H9 (cell line): ENCODE results near the gene NAGA. TPM values are rescaled to one million over a fixed set of nuclear protein-coding genes. Genes with fewer than 3 reads are reported as not detected.

Experiments used
- DNase-seq: peaks from one replicate; pipeline ENCODE4 v3.0.0-alpha.2; 2017
- H2AFZ ChIP-seq: one replicate; pipeline ENCODE4 v1.6.1; 2013; ENCODE audit warnings: mild to moderate bottlenecking, low read length, control low read depth, moderate library complexity
- H2AK5ac ChIP-seq: 2 replicates; pipeline ENCODE4 v1.6.1; 2013; ENCODE audit warnings: low read length, control low read depth, mixed read lengths; ENCODE audit not compliant: insufficient read length
- H2BK120ac ChIP-seq: one replicate; pipeline ENCODE4 v1.6.1; 2013; ENCODE audit warnings: low read depth, mild to moderate bottlenecking, low read length, control low read depth, inconsistent platforms; ENCODE audit not compliant: poor library complexity, severe bottlenecking
- H2BK12ac ChIP-seq: 2 replicates; pipeline ENCODE4 v1.6.1; 2013; ENCODE audit warnings: low read length, control low read depth, mixed read lengths, low read depth; ENCODE audit not compliant: insufficient read length
- H2BK15ac ChIP-seq: 2 replicates; pipeline ENCODE4 v1.6.1; 2013; ENCODE audit warnings: low read depth, low read length, control low read depth
- H2BK20ac ChIP-seq: one replicate; pipeline ENCODE4 v1.6.1; 2013; ENCODE audit warnings: low read depth, mild to moderate bottlenecking, low read length, control low read depth, inconsistent platforms; ENCODE audit not compliant: poor library complexity, severe bottlenecking
- H2BK5ac ChIP-seq: 2 replicates; pipeline ENCODE4 v1.6.1; 2013; ENCODE audit warnings: low read length, control low read depth, mixed read lengths; ENCODE audit not compliant: insufficient read length
- H3K14ac ChIP-seq: 2 replicates; pipeline ENCODE4 v1.6.1; 2013; ENCODE audit warnings: low read length, control low read depth; ENCODE audit not compliant: insufficient read depth
- H3K18ac ChIP-seq: 2 replicates; pipeline ENCODE4 v1.6.1; 2013; ENCODE audit warnings: low read depth, mild to moderate bottlenecking, mixed read lengths, low read length, control low read depth; ENCODE audit not compliant: insufficient read length
- H3K23ac ChIP-seq: 2 replicates; pipeline ENCODE4 v1.6.1; 2013; ENCODE audit warnings: low read length, control low read depth, mixed read lengths, low read depth; ENCODE audit not compliant: insufficient read length
- H3K23me2 ChIP-seq: 2 replicates; pipeline ENCODE4 v1.6.1; 2013; ENCODE audit warnings: low read depth, mild to moderate bottlenecking, mixed read lengths, low read length, control low read depth; ENCODE audit not compliant: insufficient read length, poor library complexity, severe bottlenecking
- H3K27ac ChIP-seq: 2 replicates; pipeline ENCODE4 v1.5.1; 2013; ENCODE audit warnings: low read length, control low read depth, mixed read lengths, low read depth; ENCODE audit not compliant: insufficient read length
- H3K27me3 ChIP-seq: 2 replicates; pipeline ENCODE4 v1.6.1; 2013; ENCODE audit warnings: low read length, control low read depth, inconsistent platforms; ENCODE audit not compliant: insufficient read depth
- H3K4ac ChIP-seq: 2 replicates; pipeline ENCODE4 v1.6.1; 2013; ENCODE audit warnings: low read depth, mild to moderate bottlenecking, control low read depth, inconsistent platforms, low read length, moderate library complexity
- H3K4me1 ChIP-seq: 2 replicates; pipeline ENCODE4 v1.6.1; 2013; ENCODE audit warnings: low read length, control low read depth, inconsistent platforms; ENCODE audit not compliant: insufficient read depth
- H3K4me2 ChIP-seq: 2 replicates; pipeline ENCODE4 v1.6.1; 2013; ENCODE audit warnings: low read length, control low read depth, mixed read lengths; ENCODE audit not compliant: insufficient read length, insufficient read depth
- H3K56ac ChIP-seq: 2 replicates; pipeline ENCODE4 v1.6.1; 2013; ENCODE audit warnings: low read depth, mild to moderate bottlenecking, mixed read lengths, low read length, control low read depth; ENCODE audit not compliant: insufficient read length
- H3K79me1 ChIP-seq: 2 replicates; pipeline ENCODE4 v1.6.1; 2013; ENCODE audit warnings: low read depth, mild to moderate bottlenecking, moderate library complexity, low read length, control low read depth, inconsistent platforms; ENCODE audit not compliant: insufficient read depth, poor library complexity, severe bottlenecking
- H3K79me2 ChIP-seq: 2 replicates; pipeline ENCODE4 v1.6.1; 2013; ENCODE audit warnings: low read length, control low read depth, inconsistent platforms; ENCODE audit not compliant: insufficient read depth
- H3K9ac ChIP-seq: 2 replicates; pipeline ENCODE4 v1.6.1; 2013; ENCODE audit warnings: low read length, control low read depth, mixed read lengths; ENCODE audit not compliant: insufficient read length; ENCODE audit errors: extremely low read depth
- H3K9me3 ChIP-seq: one replicate; pipeline ENCODE4 v1.6.1; 2013; ENCODE audit warnings: low read depth, low read length, inconsistent platforms; ENCODE audit not compliant: control insufficient read depth
- H3T11ph ChIP-seq: one replicate; pipeline ENCODE4 v1.6.1; 2013; ENCODE audit warnings: mild to moderate bottlenecking, low read length, control low read depth, inconsistent platforms
- H4K20me1 ChIP-seq: one replicate; pipeline ENCODE4 v1.6.1; 2013; ENCODE audit not compliant: control insufficient read depth, insufficient read length, insufficient read depth
- H4K5ac ChIP-seq: 2 replicates; pipeline ENCODE4 v1.6.1; 2013; ENCODE audit warnings: low read depth, mild to moderate bottlenecking, mixed read lengths, low read length, control low read depth; ENCODE audit not compliant: insufficient read length
- H4K8ac ChIP-seq: replicated peaks from 2 replicates; pipeline ENCODE4 v1.6.1; 2013; ENCODE audit warnings: low read length, control low read depth, mixed read lengths, low read depth; ENCODE audit not compliant: insufficient read length
- H4K91ac ChIP-seq: 2 replicates; pipeline ENCODE4 v1.6.1; 2013; ENCODE audit warnings: low read depth, mild to moderate bottlenecking, moderate library complexity, mixed read lengths, low read length, control low read depth; ENCODE audit not compliant: insufficient read length
- H3K27ac Mint-ChIP-seq, 3 experiments: 2 replicates in 2 of 3; 3 replicates in 1 of 3; pipeline ENCODE4 v1.8.0; 2020 to 2021; ENCODE audit warnings: mixed read lengths in 3 of 3, mild to moderate bottlenecking in 1 of 3, moderate library complexity in 1 of 3
- H3K27me3 Mint-ChIP-seq: 2 replicates; pipeline ENCODE4 v1.8.0; 2021; ENCODE audit warnings: low read depth, mild to moderate bottlenecking, moderate library complexity, mixed read lengths
- H3K36me3 Mint-ChIP-seq, 3 experiments: 2 replicates in 2 of 3; 3 replicates in 1 of 3; pipeline ENCODE4 v1.8.0; 2020 to 2021; ENCODE audit warnings: low read depth in 3 of 3, mixed read lengths in 3 of 3; ENCODE audit not compliant: insufficient read depth in 1 of 3
- H3K4me1 Mint-ChIP-seq, 2 experiments: 2 replicates each; pipeline ENCODE4 v1.8.0; 2020; ENCODE audit warnings: mixed read lengths in 2 of 2
- H3K4me3 Mint-ChIP-seq, 2 experiments: 2 replicates in 1 of 2; 3 replicates in 1 of 2; pipeline ENCODE4 v1.8.0; 2020 to 2021; ENCODE audit warnings: mild to moderate bottlenecking in 2 of 2, mixed read lengths in 2 of 2, moderate library complexity in 1 of 2
- H3K9me3 Mint-ChIP-seq, 2 experiments: 2 replicates in 1 of 2; 3 replicates in 1 of 2; pipeline ENCODE4 v1.8.0; 2020; ENCODE audit warnings: mild to moderate bottlenecking in 2 of 2, mixed read lengths in 2 of 2, moderate library complexity in 1 of 2
- CTCF ChIP-seq: fragments of 200-600 bp; sonication (generic); conservative IDR thresholded peaks from 3 replicates; pipeline ENCODE4 v1.8.0; 2021; ENCODE audit warnings: antibody characterized with exemption, mild to moderate bottlenecking
- WGBS: extraction: QIAGEN DNeasy Blood & Tissue Kit; methylation state at CpG from one replicate; pipeline ENCODE4 v1.1.7; 2013; ENCODE audit warnings: missing lambda C conversion rate, low lambda C conversion rate, mixed read lengths; ENCODE audit not compliant: insufficient read length; ENCODE audit errors: extremely low coverage; 5-methylcytosine and 5-hydroxymethylcytosine counted together
- total RNA-seq: library from RNA; stranded (reverse); gene quantifications from 2 replicates; pipeline ENCODE4 v1.2.1, GENCODE V29; 2021

Gene NAGA
- total RNA-seq, 1 experiment from 2014 or later: 16.1 TPM

GRCh38 chr22:42018224-42018623, 52.4 kb downstream of the NAGA start:
- H3K27me3 ChIP-seq: no peaks in the 10 kb centered on the region
- no peak overlapping the region for H3K4me2 ChIP-seq
- Mint-ChIP-seq H3K9me3 (no peaks in the 10 kb centered on the region), H3K4me3 (no peak overlapping the region), H3K36me3 (no peaks in the 10 kb centered on the region), H3K4me1 (no peaks in the 10 kb centered on the region; a peak in 1 of 4 replicates), H3K27me3 (peaks cover 50% of the 10 kb centered on the region), H3K27ac (peak overlapping the region in 1 of 3 experiments; percentile 74; a peak in 2 of 7 replicates)
- H3K27ac ChIP-seq: no peak overlapping the region
- H2BK12ac ChIP-seq: no peak overlapping the region
- no peaks in the 10 kb centered on the region for H3K4me1 ChIP-seq
- no peak overlapping the region for H2BK120ac ChIP-seq
- no peaks in the 10 kb centered on the region for H3K79me2 ChIP-seq
- no peaks in the 10 kb centered on the region for H3K23me2 ChIP-seq
- no peak overlapping the region for H3T11ph ChIP-seq
- H3K4ac ChIP-seq: no peak overlapping the region
- H2BK20ac ChIP-seq: no peak overlapping the region
- H3K9ac ChIP-seq: no peak overlapping the region
- no peak overlapping the region for H2BK5ac ChIP-seq
- no peak overlapping the region for H3K23ac ChIP-seq
- no peak overlapping the region for H4K8ac ChIP-seq
- no peak overlapping the region for H2AK5ac ChIP-seq
- H2AFZ ChIP-seq: no peak overlapping the region
- no CpG with 5 or more reads among the region's 1 CpG for WGBS
- H2BK15ac ChIP-seq: no peak overlapping the region
- no peak overlapping the region for H3K56ac ChIP-seq
- no peak for TF ChIP-seq CTCF
- no peak overlapping the region for H4K5ac ChIP-seq
- H3K18ac ChIP-seq: no peak overlapping the region
- no peak for DNase-seq
- no peak overlapping the region for H3K14ac ChIP-seq
- H3K79me1 ChIP-seq: no peaks in the 10 kb centered on the region
- H4K91ac ChIP-seq: no peak overlapping the region
- H3K9me3 ChIP-seq: no peaks in the 10 kb centered on the region
- H4K20me1 ChIP-seq: no peaks in the 10 kb centered on the region
